Parathyroid adenoma (tissue), 2 donors: Measurements from ENCODE around the gene EPB41L4B.

Experiments
- H2AFZ ChIP-seq: fragments of 300-600 bp; sonication (generic); one replicate; pipeline ENCODE4 v1.7.0; 2017; ENCODE audit warnings: antibody characterized with exemption, mild to moderate bottlenecking
- H3K27ac ChIP-seq: fragments of 300-600 bp; sonication (generic); one replicate; pipeline ENCODE4 v1.7.0; 2017
- H3K27me3 ChIP-seq: fragments of 300-600 bp; sonication (generic); one replicate; pipeline ENCODE4 v1.7.0; 2017; ENCODE audit warnings: low read length; ENCODE audit not compliant: control insufficient read depth, insufficient read depth
- H3K36me3 ChIP-seq: fragments of 300-600 bp; sonication (generic); one replicate; pipeline ENCODE4 v1.7.0; 2017; ENCODE audit warnings: low read length; ENCODE audit not compliant: control insufficient read depth, insufficient read depth
- H3K4me1 ChIP-seq: fragments of 300-600 bp; sonication (generic); one replicate; pipeline ENCODE4 v1.7.0; 2017; ENCODE audit warnings: control low read depth
- H3K4me2 ChIP-seq: fragments of 300-600 bp; sonication (generic); one replicate; pipeline ENCODE4 v1.7.0; 2017; ENCODE audit warnings: low read length
- H3K4me3 ChIP-seq: fragments of 300-600 bp; sonication (generic); one replicate; pipeline ENCODE4 v1.7.0; 2017; ENCODE audit warnings: low read depth, low read length
- H3K79me2 ChIP-seq: fragments of 300-600 bp; sonication (generic); one replicate; pipeline ENCODE4 v1.7.0; 2017; ENCODE audit warnings: control low read depth
- H3K9ac ChIP-seq: fragments of 300-600 bp; sonication (generic); one replicate; pipeline ENCODE4 v1.7.0; 2017; ENCODE audit warnings: mild to moderate bottlenecking
- H3K9me3 ChIP-seq: fragments of 300-600 bp; sonication (generic); one replicate; pipeline ENCODE4 v1.7.0; 2017; ENCODE audit warnings: low read length; ENCODE audit not compliant: control insufficient read depth
- CTCF ChIP-seq: fragments of 300-600 bp; sonication (generic); IDR thresholded peaks from one replicate; pipeline ENCODE4 v1.7.0; 2017; ENCODE audit warnings: antibody characterized with exemption, mild to moderate bottlenecking
- donor health status: primary hyperparathyroidism.

EPB41L4B gene

GRCh38 chr9:109214414-109214813 lies 106.4 kb downstream of the EPB41L4B start:
- Histone ChIP-seq H2AFZ (no peak overlapping the region), H3K4me1 (no peaks in the 10 kb centered on the region), H3K4me3 (no peak overlapping the region), H3K79me2 (no peaks in the 10 kb centered on the region), H3K27ac (no peak overlapping the region), H3K27me3 (no peaks in the 10 kb centered on the region), H3K36me3 (no peaks in the 10 kb centered on the region), H3K4me2 (no peak overlapping the region), H3K9ac (no peak overlapping the region), H3K9me3 (no peaks in the 10 kb centered on the region)
- no peak for TF ChIP-seq CTCF

GRCh38 chr9:109213285-109214121 lies 107.4 kb downstream of the EPB41L4B start:
- TF ChIP-seq CTCF, result no peak
- Histone ChIP-seq H3K9ac (no peak overlapping the region), H2AFZ (no peak overlapping the region), H3K36me3 (no peaks in the 10 kb centered on the region), H3K9me3 (no peaks in the 10 kb centered on the region), H3K27me3 (no peaks in the 10 kb centered on the region), H3K4me3 (no peak overlapping the region), H3K4me1 (no peaks in the 10 kb centered on the region), H3K79me2 (no peaks in the 10 kb centered on the region), H3K27ac (no peak overlapping the region), H3K4me2 (no peak overlapping the region)

GRCh38 chr9:109212768-109213167 lies 108.1 kb downstream of the EPB41L4B start:
- Histone ChIP-seq H2AFZ (no peak overlapping the region), H3K9me3 (no peaks in the 10 kb centered on the region), H3K27me3 (no peaks in the 10 kb centered on the region), H3K27ac (no peak overlapping the region), H3K4me2 (no peak overlapping the region), H3K9ac (no peak overlapping the region), H3K4me1 (no peaks in the 10 kb centered on the region), H3K4me3 (no peak overlapping the region), H3K79me2 (no peaks in the 10 kb centered on the region), H3K36me3 (no peaks in the 10 kb centered on the region)
- TF ChIP-seq CTCF, result no peak

- Histone ChIP-seq H3K4me1 (no peaks in the 10 kb centered on the region), H2AFZ (no peak overlapping the region), H3K4me3 (no peak overlapping the region), H3K9ac (no peak overlapping the region), H3K79me2 (no peaks in the 10 kb centered on the region), H3K36me3 (no peaks in the 10 kb centered on the region), H3K9me3 (no peaks in the 10 kb centered on the region), H3K27ac (no peak overlapping the region), H3K4me2 (no peak overlapping the region), H3K27me3 (no peaks in the 10 kb centered on the region)
- TF ChIP-seq CTCF, result no peak
Measured at GRCh38 chr9:109206670-109207069, 114.2 kb downstream of the EPB41L4B start.

GRCh38 chr9:109205526-109205925 lies 115.3 kb downstream of the EPB41L4B start:
- H3K27ac ChIP-seq, result no peak overlapping the region
- no peak overlapping the region for H3K4me3 ChIP-seq
- no peaks in the 10 kb centered on the region for H3K9me3 ChIP-seq
- H2AFZ ChIP-seq, result no peak overlapping the region
- H3K79me2 ChIP-seq, result no peaks in the 10 kb centered on the region
- H3K27me3 ChIP-seq, result no peaks in the 10 kb centered on the region
- no peaks in the 10 kb centered on the region for H3K4me1 ChIP-seq
- H3K36me3 ChIP-seq, result no peaks in the 10 kb centered on the region
- H3K4me2 ChIP-seq, result no peak overlapping the region
- TF ChIP-seq CTCF, result no peak
- H3K9ac ChIP-seq, result no peak overlapping the region
